Measurements from ENCODE around the gene COL6A2.
"Not testable (repeated sequence)": the region's sequence is repeated elsewhere in the genome, so short reads cannot be mapped to it uniquely, and the experiment has no call there.

COL6A2 gene

GRCh38 chr21:46079352-46080170 lies 18.4 kb upstream of the COL6A2 start:
- no peak for DNase-seq (ENCODE audit: low read depth)

GRCh38 chr21:46080171-46081021 lies 17.5 kb upstream of the COL6A2 start:
- no peak for DNase-seq (ENCODE audit: low read depth)

- DNase-seq (ENCODE audit: low read depth) = no peak
These were observed 16.7 kb upstream of the COL6A2 start for GRCh38 chr21:46081022-46081861.

GRCh38 chr21:46081862-46082712 lies 15.8 kb upstream of the COL6A2 start:
- no peak for DNase-seq (ENCODE audit: low read depth)

GRCh38 chr21:46082713-46082962 lies 15.3 kb upstream of the COL6A2 start:
- no peak for DNase-seq (ENCODE audit: low read depth)

- no peak for DNase-seq (ENCODE audit: low read depth)
These were observed 14.7 kb upstream of the COL6A2 start for GRCh38 chr21:46082963-46083790.

- no peak for DNase-seq (ENCODE audit: low read depth)
These were observed 13.9 kb upstream of the COL6A2 start for GRCh38 chr21:46083791-46084561.

GRCh38 chr21:46084709-46085108 lies 13.2 kb upstream of the COL6A2 start:
- DNase-seq (ENCODE audit: low read depth) = no peak

- DNase-seq (ENCODE audit: low read depth) = not testable (repeated sequence)
These were observed 12.7 kb upstream of the COL6A2 start for GRCh38 chr21:46085259-46085658.

GRCh38 chr21:46087641-46088040 lies 10.3 kb upstream of the COL6A2 start:
- DNase-seq (ENCODE audit: low read depth) = no peak

GRCh38 chr21:46088189-46088588 lies 9.7 kb upstream of the COL6A2 start:
- no peak for DNase-seq (ENCODE audit: low read depth)

- DNase-seq (ENCODE audit: low read depth) = no peak
These were observed 8.6 kb upstream of the COL6A2 start for GRCh38 chr21:46089285-46089684.

- no peak for DNase-seq (ENCODE audit: low read depth)
These were observed 6.8 kb upstream of the COL6A2 start for GRCh38 chr21:46091118-46091517.

GRCh38 chr21:46091631-46092025 lies 6.3 kb upstream of the COL6A2 start:
- DNase-seq (ENCODE audit: low read depth) = no peak

- DNase-seq (ENCODE audit: low read depth) = no peak
These were observed 5.7 kb upstream of the COL6A2 start for GRCh38 chr21:46092026-46092764.

GRCh38 chr21:46092811-46093667 lies 4.9 kb upstream of the COL6A2 start:
- DNase-seq (ENCODE audit: low read depth) = no peak

- no peak for DNase-seq (ENCODE audit: low read depth)
These were observed 4.1 kb upstream of the COL6A2 start for GRCh38 chr21:46093668-46094400.
